ENCODE results near the gene PRR35. TPM values are rescaled to one million over a fixed set of nuclear protein-coding genes. Genes with fewer than 3 reads are reported as not detected.

Gene PRR35
- polyA plus RNA-seq, 1 donor, result not detected

GRCh38 chr16:567373-568256, 7.4 kb downstream of the PRR35 start:
- Histone ChIP-seq H3K27ac (ENCODE audit: low read length) (peak overlapping the region; percentile 56), H3K4me1 (ENCODE audit: control insufficient read depth, insufficient read depth, low read length) (peaks cover 39% of the 10 kb centered on the region), H3K9me3 (ENCODE audit: control insufficient read depth, low read depth, low read length) (peaks cover 3% of the 10 kb centered on the region), H3K27me3 (ENCODE audit: control insufficient read depth, insufficient read depth, low read length) (peaks cover 5% of the 10 kb centered on the region), H3K4me3 (ENCODE audit: low read length) (no peak overlapping the region), H3K36me3 (ENCODE audit: control insufficient read depth, insufficient read depth, low read length) (no peaks in the 10 kb centered on the region)
- no CpG with 5 or more reads among the region's 35 CpGs for WGBS (ENCODE audit: insufficient coverage, low lambda C conversion rate)
- DNase-seq, result peak in 1 of 2 donors; percentile 70

DNA sequence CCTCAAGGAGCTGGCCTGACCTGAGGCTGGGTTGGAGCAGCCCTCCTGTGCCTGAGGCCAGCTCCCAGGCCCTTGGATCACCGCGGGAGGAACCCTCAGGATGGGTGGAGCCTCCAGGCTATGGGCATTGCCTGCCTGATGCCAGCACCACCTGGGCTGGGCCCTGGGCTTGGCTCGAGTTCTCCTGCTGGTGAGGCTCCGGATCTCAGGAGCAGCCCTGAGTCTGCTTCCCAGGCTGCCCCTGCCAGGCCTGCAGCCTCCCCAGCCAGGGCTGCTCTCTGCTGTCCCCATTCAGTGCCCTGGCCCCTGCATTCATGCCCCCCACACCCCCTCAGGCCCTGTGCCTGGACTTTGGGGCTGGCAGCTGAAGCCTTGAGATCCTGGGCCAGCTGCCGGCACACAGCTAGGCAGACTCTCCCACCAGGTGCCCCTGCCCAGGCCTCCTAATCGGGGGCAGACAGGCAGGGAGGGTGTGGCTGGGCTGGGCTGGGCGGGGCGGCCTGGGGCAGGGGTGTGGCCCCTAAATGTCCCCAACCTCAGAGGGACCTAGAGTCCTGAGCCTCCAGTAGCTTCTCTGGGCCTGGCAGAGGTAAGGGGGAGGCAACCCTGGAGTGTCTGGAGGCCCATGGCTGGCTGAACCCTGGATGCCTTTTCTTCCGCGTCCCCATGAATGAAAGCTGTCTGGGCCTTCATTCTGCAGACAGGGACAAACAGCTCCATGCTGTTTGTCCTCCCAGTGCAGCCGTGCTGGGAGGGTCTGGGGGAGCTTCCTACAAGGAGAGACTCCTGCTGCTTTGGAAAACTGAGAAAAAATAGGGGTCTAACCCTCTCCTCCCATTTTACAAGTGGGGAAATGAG, 8.4 kb downstream of the PRR35 start:
- peaks cover 39% of the 10 kb centered on the region for H3K4me1 ChIP-seq (ENCODE audit: control insufficient read depth, insufficient read depth, low read length)
- no peak overlapping the region for H3K4me3 ChIP-seq (ENCODE audit: low read length)
- no peak overlapping the region for H3K27ac ChIP-seq (ENCODE audit: low read length)
- no CpG with 5 or more reads among the region's 11 CpGs for WGBS (ENCODE audit: insufficient coverage, low lambda C conversion rate)
- H3K27me3 ChIP-seq (ENCODE audit: control insufficient read depth, insufficient read depth, low read length), result no peaks in the 10 kb centered on the region
- no peaks in the 10 kb centered on the region for H3K36me3 ChIP-seq (ENCODE audit: control insufficient read depth, insufficient read depth, low read length)
- DNase-seq, result no peak
- peaks cover 3% of the 10 kb centered on the region for H3K9me3 ChIP-seq (ENCODE audit: control insufficient read depth, low read depth, low read length)

DNA sequence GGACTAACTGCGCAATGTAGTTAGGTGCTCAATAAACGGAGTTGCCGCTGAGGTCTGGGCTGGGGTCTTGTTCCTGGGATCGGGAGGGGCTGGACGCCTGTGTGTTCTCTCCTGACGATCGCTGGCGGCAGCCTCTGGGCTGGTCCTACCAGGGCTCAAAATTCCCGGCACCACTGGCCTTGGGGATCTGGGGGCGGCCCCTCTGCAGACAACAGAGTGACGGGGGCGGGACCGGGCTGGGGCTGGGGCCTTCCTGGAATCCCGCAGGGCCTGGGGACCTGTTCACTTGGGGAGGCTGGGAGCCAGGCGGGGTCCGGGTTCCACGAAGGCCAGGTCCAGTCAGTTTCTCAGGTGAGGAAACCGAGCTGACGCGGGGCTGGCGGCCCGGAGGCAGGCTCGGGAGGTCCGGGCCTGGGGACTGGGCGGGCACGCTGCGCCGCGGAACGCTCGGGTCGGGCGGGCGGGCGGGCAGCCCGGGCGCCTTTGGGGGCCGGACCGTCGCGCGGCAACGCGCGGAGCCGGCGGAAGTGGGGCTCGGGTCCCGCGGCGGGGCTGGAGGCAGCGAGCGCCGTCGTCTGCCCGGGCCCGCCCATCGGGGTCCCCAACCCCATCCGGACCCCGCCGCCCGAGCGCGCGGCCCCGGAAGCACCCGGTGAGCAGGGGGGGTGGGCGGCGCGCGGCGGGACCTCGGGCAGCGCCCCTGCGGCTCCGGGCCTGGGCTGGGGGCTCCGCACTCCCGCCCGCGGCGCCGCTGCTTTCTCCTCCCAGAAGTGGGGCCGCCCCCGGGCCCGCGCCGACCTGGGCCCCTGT, 9.5 kb downstream of the PRR35 start, which contains the start of gene PIGQ:
PIGQ (plus strand) TSS at position 524 of the 810 bp plus-strand sequence. CDS start 4,107 bp downstream, outside the sequence.
- Histone ChIP-seq H3K36me3 (ENCODE audit: control insufficient read depth, insufficient read depth, low read length) (peaks cover 1% of the 10 kb centered on the region), H3K4me1 (ENCODE audit: control insufficient read depth, insufficient read depth, low read length) (peaks cover 39% of the 10 kb centered on the region), H3K27me3 (ENCODE audit: control insufficient read depth, insufficient read depth, low read length) (no peaks in the 10 kb centered on the region), H3K4me3 (ENCODE audit: low read length) (peak within 1 kb of the TSS; percentile 72), H3K9me3 (ENCODE audit: control insufficient read depth, low read depth, low read length) (peaks cover 3% of the 10 kb centered on the region), H3K27ac (ENCODE audit: low read length) (peak within 1 kb of the TSS; percentile 30)
- WGBS (ENCODE audit: insufficient coverage, low lambda C conversion rate), result no CpG with 5 or more reads among the region's 87 CpGs
- DNase-seq, result peak in 1 of 2 donors; percentile 81

DNA sequence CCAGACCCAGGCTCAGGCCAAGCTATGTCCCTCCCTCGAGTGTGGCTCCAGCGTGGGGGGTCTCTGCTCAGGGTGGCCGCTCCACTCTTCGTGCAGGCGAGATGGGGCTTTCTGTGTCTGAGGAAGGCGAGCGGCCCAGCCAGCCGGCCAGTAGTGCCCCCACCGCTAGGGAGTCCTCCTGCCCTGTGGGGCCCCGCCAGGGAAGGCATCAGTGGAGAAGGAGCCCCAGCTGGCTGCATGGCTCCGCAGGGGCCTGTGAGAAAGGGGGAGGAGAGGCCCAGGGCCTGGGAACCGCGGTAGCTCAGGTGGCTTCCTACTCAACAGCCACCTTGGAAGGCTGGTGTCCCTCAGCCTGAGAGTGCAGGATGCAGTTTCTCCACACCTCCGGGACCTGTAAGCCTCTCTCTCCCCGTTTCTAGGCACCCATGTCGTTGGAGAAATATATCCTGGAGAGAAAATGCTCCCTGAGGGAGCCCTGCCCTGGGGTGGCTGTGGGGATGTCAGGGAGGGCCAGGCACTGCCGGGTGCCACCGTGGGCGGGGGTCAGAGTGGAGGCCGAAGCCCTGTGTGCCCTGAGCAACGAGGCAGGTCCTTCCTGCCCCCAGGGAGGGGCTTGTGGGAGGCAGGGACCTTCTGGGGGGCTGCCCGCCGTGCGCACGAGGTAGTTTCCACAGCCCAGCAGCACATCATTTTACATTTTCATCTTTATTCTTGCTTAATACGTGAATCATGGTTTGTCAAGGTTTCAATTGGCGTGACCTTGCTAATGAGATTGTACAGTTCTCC, 12.9 kb downstream of the PRR35 start:
- H3K9me3 ChIP-seq (ENCODE audit: control insufficient read depth, low read depth, low read length), result no peaks in the 10 kb centered on the region
- H3K27me3 ChIP-seq (ENCODE audit: control insufficient read depth, insufficient read depth, low read length), result no peaks in the 10 kb centered on the region
- DNase-seq, result no peak
- H3K4me3 ChIP-seq (ENCODE audit: low read length), result no peak overlapping the region
- H3K4me1 ChIP-seq (ENCODE audit: control insufficient read depth, insufficient read depth, low read length), result peaks cover 14% of the 10 kb centered on the region
- no CpG with 5 or more reads among the region's 27 CpGs for WGBS (ENCODE audit: insufficient coverage, low lambda C conversion rate)
- H3K27ac ChIP-seq (ENCODE audit: low read length), result no peak overlapping the region
- H3K36me3 ChIP-seq (ENCODE audit: control insufficient read depth, insufficient read depth, low read length), result peaks cover 17% of the 10 kb centered on the region

DNA sequence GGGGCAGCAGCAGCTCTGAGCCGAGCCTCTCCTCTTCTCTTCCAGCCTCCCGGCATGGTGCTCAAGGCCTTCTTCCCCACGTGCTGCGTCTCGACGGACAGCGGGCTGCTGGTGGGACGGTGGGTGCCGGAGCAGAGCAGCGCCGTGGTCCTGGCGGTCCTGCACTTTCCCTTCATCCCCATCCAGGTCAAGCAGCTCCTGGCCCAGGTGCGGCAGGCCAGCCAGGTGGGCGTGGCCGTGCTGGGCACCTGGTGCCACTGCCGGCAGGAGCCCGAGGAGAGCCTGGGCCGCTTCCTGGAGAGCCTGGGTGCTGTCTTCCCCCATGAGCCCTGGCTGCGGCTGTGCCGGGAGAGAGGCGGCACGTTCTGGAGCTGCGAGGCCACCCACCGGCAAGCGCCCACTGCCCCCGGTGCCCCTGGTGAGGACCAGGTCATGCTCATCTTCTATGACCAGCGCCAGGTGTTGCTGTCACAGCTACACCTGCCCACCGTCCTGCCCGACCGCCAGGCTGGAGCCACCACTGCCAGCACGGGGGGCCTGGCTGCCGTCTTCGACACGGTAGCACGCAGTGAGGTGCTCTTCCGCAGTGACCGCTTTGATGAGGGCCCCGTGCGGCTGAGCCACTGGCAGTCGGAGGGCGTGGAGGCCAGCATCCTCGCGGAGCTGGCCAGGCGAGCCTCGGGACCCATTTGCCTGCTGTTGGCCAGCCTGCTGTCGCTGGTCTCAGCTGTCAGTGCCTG, 14.0 kb downstream of the PRR35 start:
- no peaks in the 10 kb centered on the region for H3K27me3 ChIP-seq (ENCODE audit: control insufficient read depth, insufficient read depth, low read length)
- H3K36me3 ChIP-seq (ENCODE audit: control insufficient read depth, insufficient read depth, low read length), result peaks cover 17% of the 10 kb centered on the region
- no peak overlapping the region for H3K27ac ChIP-seq (ENCODE audit: low read length)
- no CpG with 5 or more reads among the region's 46 CpGs for WGBS (ENCODE audit: insufficient coverage, low lambda C conversion rate)
- no peak for DNase-seq
- H3K9me3 ChIP-seq (ENCODE audit: control insufficient read depth, low read depth, low read length), result no peaks in the 10 kb centered on the region
- H3K4me1 ChIP-seq (ENCODE audit: control insufficient read depth, insufficient read depth, low read length), result peaks cover 3% of the 10 kb centered on the region
- H3K4me3 ChIP-seq (ENCODE audit: low read length), result no peak overlapping the region

DNA sequence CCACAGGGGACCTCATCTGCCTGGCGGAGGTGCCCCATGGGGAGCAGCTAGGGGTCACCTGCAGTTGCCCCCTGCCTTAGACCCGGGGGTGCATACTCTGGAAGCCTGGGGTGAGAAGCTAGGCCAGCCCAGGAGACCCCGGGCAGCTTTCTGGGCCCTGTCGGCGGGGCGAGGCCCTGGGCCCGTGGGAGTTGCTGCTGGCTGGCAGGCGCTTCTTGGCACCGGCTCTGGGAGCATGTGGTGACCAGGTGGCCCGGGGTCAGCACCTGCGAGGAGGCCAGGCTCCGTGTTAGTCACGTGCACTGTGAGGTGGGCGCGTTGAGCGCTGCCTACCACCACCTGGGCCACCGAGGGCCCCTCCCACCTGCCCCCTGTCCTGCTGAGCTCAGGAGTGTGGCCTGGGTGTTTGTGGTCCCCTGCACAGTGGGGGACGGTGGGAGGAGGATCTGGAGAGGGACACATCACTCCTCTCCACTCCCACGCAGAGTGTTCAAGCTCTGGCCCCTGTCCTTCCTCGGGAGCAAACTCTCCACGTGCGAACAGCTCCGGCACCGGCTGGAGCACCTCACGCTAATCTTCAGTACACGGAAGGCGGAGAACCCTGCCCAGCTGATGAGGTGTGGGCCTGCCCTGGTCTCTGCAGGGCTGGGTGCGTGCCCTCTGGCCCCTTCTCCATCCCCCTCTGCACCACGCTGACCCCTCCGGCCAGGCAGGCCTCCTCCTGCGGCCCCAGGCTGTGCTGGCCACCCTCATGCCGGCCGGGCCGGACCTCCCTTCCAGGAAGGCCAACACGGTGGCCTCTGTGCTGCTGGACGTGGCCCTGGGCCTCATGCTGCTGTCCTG, 15.4 kb downstream of the PRR35 start:
- Histone ChIP-seq H3K4me3 (ENCODE audit: low read length) (no peak overlapping the region), H3K27ac (ENCODE audit: low read length) (no peak overlapping the region), H3K27me3 (ENCODE audit: control insufficient read depth, insufficient read depth, low read length) (no peaks in the 10 kb centered on the region), H3K4me1 (ENCODE audit: control insufficient read depth, insufficient read depth, low read length) (no peaks in the 10 kb centered on the region), H3K9me3 (ENCODE audit: control insufficient read depth, low read depth, low read length) (no peaks in the 10 kb centered on the region), H3K36me3 (ENCODE audit: control insufficient read depth, insufficient read depth, low read length) (peaks cover 19% of the 10 kb centered on the region)
- no peak for DNase-seq
- WGBS (ENCODE audit: insufficient coverage, low lambda C conversion rate), result no CpG with 5 or more reads among the region's 36 CpGs

- H3K4me3 ChIP-seq (ENCODE audit: low read length), result no peak overlapping the region
- no peaks in the 10 kb centered on the region for H3K27me3 ChIP-seq (ENCODE audit: control insufficient read depth, insufficient read depth, low read length)
- no peak for DNase-seq
- H3K36me3 ChIP-seq (ENCODE audit: control insufficient read depth, insufficient read depth, low read length), result peaks cover 22% of the 10 kb centered on the region
- no CpG with 5 or more reads among the region's 21 CpGs for WGBS (ENCODE audit: insufficient coverage, low lambda C conversion rate)
- no peaks in the 10 kb centered on the region for H3K4me1 ChIP-seq (ENCODE audit: control insufficient read depth, insufficient read depth, low read length)
- no peak overlapping the region for H3K27ac ChIP-seq (ENCODE audit: low read length)
- H3K9me3 ChIP-seq (ENCODE audit: control insufficient read depth, low read depth, low read length), result no peaks in the 10 kb centered on the region
Observed at GRCh38 chr16:576197-576822, 16.1 kb downstream of the PRR35 start.

DNA sequence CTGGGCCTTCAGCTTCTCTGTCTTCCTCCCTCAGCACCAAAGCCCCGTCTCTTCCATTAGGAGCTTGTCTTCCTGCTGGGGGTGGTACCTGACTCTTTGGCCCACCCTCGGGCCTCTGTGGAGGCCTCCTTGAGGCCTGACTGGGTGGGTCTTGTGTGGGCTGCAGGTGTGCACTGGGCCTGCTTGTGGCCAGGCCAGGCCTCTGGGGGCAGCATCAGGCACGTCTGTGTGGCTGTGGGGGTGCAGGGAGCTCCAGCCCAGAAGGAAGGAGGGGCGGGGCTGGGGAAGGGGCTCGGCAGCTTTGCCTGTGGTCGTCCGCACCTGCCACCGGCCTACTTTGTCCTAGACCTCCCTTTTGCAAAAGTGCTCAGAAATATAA, 16.6 kb downstream of the PRR35 start:
- Histone ChIP-seq H3K9me3 (ENCODE audit: control insufficient read depth, low read depth, low read length) (no peaks in the 10 kb centered on the region), H3K4me3 (ENCODE audit: low read length) (no peak overlapping the region), H3K4me1 (ENCODE audit: control insufficient read depth, insufficient read depth, low read length) (no peaks in the 10 kb centered on the region), H3K27ac (ENCODE audit: low read length) (no peak overlapping the region), H3K27me3 (ENCODE audit: control insufficient read depth, insufficient read depth, low read length) (no peaks in the 10 kb centered on the region), H3K36me3 (ENCODE audit: control insufficient read depth, insufficient read depth, low read length) (peaks cover 22% of the 10 kb centered on the region)
- DNase-seq, result no peak
- no CpG with 5 or more reads among the region's 8 CpGs for WGBS (ENCODE audit: insufficient coverage, low lambda C conversion rate)
